ENCODE data around the gene PPP2R2D. TPM values are rescaled to one million over a fixed set of nuclear protein-coding genes. Genes with fewer than 3 reads are reported as not detected.

The PPP2R2D gene
- total and polyA plus RNA-seq, 4 donors, result 15.6 to 51.4 (median 22.0) TPM

DNA sequence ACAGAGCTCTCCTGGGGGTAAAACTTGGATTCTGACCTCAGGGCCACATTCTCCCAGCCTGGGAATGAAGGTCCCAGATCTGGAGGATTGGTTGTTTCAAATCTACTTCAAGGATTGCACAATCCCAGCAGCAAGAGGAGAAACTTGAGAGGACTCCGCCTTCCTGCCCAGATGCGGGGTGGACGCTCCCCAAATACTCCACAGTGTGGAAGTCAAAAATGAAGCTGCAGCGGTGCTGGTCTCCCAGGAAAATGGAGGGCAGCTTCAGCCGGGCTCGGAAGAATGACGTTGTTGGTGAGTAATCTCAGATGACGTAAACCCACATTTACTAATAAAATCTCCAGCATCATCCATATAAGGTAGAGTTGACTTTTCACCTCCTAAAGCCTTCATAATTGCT lies 31.5 kb upstream of the PPP2R2D start:
- Histone ChIP-seq H3K27me3 (ENCODE audit: control insufficient read depth in 3 of 3, insufficient read depth in 3 of 3, low read length in 2 of 3) (no peaks in the 10 kb centered on the region), H3K4me1 (ENCODE audit: control insufficient read depth in 5 of 5, insufficient read depth in 5 of 5, low read length in 5 of 5) (no peaks in the 10 kb centered on the region), H3K9me3 (ENCODE audit: control insufficient read depth in 4 of 4, insufficient read depth in 3 of 4, low read length in 3 of 4) (peaks cover 0 to 1% (median 0%) of the 10 kb centered on the region in 4 donors), H3K9ac (ENCODE audit: insufficient read depth in 1 of 2, low read length in 2 of 2) (no peak overlapping the region), H3K4me3 (no peak overlapping the region), H3K36me3 (ENCODE audit: control insufficient read depth in 4 of 4, insufficient read depth in 4 of 4, low read length in 4 of 4) (no peaks in the 10 kb centered on the region), H3K27ac (ENCODE audit: low read depth in 1 of 2, low read length in 1 of 2) (no peak overlapping the region)
- DNase-seq (no peak), ATAC-seq (ENCODE audit: insufficient read depth, low FRiP score) (no peak)
- WGBS, 2 donors, result 93 to 95% methylated on average over 8 of the region's 8 CpGs
- TF ChIP-seq, protein P1, sequence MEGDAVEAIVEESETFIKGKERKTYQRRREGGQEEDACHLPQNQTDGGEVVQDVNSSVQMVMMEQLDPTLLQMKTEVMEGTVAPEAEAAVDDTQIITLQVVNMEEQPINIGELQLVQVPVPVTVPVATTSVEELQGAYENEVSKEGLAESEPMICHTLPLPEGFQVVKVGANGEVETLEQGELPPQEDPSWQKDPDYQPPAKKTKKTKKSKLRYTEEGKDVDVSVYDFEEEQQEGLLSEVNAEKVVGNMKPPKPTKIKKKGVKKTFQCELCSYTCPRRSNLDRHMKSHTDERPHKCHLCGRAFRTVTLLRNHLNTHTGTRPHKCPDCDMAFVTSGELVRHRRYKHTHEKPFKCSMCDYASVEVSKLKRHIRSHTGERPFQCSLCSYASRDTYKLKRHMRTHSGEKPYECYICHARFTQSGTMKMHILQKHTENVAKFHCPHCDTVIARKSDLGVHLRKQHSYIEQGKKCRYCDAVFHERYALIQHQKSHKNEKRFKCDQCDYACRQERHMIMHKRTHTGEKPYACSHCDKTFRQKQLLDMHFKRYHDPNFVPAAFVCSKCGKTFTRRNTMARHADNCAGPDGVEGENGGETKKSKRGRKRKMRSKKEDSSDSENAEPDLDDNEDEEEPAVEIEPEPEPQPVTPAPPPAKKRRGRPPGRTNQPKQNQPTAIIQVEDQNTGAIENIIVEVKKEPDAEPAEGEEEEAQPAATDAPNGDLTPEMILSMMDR (IDR thresholded peaks at IDR 0.05; ENCODE audit: control extremely low read depth, extremely low read depth), result no peak

GRCh38 chr10:131870411-131870810 lies 30.4 kb upstream of the PPP2R2D start:
- H3K9me3 ChIP-seq (ENCODE audit: control insufficient read depth in 4 of 4, insufficient read depth in 3 of 4, low read length in 3 of 4), result peaks cover 0 to 1% (median 0%) of the 10 kb centered on the region in 4 donors
- no peak overlapping the region for H3K27ac ChIP-seq (ENCODE audit: low read depth in 1 of 2, low read length in 1 of 2)
- no peaks in the 10 kb centered on the region for H3K4me1 ChIP-seq (ENCODE audit: control insufficient read depth in 5 of 5, insufficient read depth in 5 of 5, low read length in 5 of 5)
- no peak overlapping the region for H3K9ac ChIP-seq (ENCODE audit: insufficient read depth in 1 of 2, low read length in 2 of 2)
- TF ChIP-seq, protein P1 (IDR thresholded peaks at IDR 0.05; ENCODE audit: control extremely low read depth, extremely low read depth), result no peak
- DNase-seq (no peak), ATAC-seq (ENCODE audit: insufficient read depth, low FRiP score) (no peak)
- H3K27me3 ChIP-seq (ENCODE audit: control insufficient read depth in 3 of 3, insufficient read depth in 3 of 3, low read length in 2 of 3), result peaks cover 0 to 3% (median 0%) of the 10 kb centered on the region in 3 donors
- H3K4me3 ChIP-seq, result no peak overlapping the region
- no peaks in the 10 kb centered on the region for H3K36me3 ChIP-seq (ENCODE audit: control insufficient read depth in 4 of 4, insufficient read depth in 4 of 4, low read length in 4 of 4)
- 82 to 87% methylated on average over 8 of the region's 8 CpGs for WGBS, 2 donors

DNA sequence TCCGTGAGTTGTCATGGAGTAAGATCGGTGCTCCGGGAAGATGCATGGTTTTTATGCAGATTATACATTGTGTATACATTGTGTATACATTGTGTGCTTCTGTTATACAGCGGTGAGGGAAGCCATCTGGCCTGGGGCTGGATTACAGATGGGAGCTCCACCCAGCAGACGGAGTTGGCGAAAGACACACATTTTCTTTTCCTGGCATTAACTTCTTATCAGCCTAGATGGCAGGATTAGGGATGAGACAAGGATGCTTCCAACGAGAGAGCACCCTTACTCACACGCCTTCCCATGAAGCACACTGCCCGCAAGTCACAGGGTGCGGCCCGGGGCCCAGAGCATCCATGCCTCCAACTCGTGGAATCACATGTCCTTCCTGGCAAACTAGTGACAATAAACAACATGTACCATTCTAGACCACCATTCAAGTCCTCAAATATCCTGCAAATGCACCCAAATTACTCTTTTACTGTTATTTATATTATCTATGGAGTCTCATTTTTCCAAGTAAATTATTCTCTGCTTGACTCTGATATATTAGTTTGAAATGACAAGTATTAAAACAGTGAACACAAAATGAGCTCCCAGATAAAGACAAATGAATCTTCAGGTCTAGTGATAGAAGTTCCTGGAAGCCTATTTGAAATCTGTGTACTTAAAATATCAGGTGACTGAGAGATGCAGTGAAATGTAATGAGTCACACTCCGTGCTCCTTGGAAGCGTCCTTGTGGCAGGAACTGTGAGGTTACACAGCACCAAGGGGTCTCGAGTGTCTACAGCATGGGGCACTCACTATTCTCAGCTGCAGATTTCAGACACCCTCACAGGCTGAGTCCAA lies 29.8 kb upstream of the PPP2R2D start:
- DNase-seq (no peak), ATAC-seq (ENCODE audit: insufficient read depth, low FRiP score) (no peak)
- WGBS, 2 donors, result 79 to 85% methylated on average over 15 of the region's 15 CpGs
- Histone ChIP-seq H3K9me3 (ENCODE audit: control insufficient read depth in 4 of 4, insufficient read depth in 3 of 4, low read length in 3 of 4) (peaks cover 0 to 1% (median 0%) of the 10 kb centered on the region in 4 donors), H3K27ac (ENCODE audit: low read depth in 1 of 2, low read length in 1 of 2) (no peak overlapping the region), H3K27me3 (ENCODE audit: control insufficient read depth in 3 of 3, insufficient read depth in 3 of 3, low read length in 2 of 3) (peaks cover 0 to 4% (median 0%) of the 10 kb centered on the region in 3 donors), H3K4me3 (no peak overlapping the region), H3K4me1 (ENCODE audit: control insufficient read depth in 5 of 5, insufficient read depth in 5 of 5, low read length in 5 of 5) (no peaks in the 10 kb centered on the region), H3K9ac (ENCODE audit: insufficient read depth in 1 of 2, low read length in 2 of 2) (no peak overlapping the region), H3K36me3 (ENCODE audit: control insufficient read depth in 4 of 4, insufficient read depth in 4 of 4, low read length in 4 of 4) (no peaks in the 10 kb centered on the region)
- TF ChIP-seq, protein P1 (IDR thresholded peaks at IDR 0.05; ENCODE audit: control extremely low read depth, extremely low read depth), result no peak

Measured in lung (tissue), 12 donors.